NCI-H2081 (cell line): ENCODE data around the gene CTNNA3.

Experiments used
- DNase-seq, 2 experiments: peaks; one replicate each; lab custom pipeline; 2025; lab: John Stamatoyannopoulos, UW

The CTNNA3 gene

DNA sequence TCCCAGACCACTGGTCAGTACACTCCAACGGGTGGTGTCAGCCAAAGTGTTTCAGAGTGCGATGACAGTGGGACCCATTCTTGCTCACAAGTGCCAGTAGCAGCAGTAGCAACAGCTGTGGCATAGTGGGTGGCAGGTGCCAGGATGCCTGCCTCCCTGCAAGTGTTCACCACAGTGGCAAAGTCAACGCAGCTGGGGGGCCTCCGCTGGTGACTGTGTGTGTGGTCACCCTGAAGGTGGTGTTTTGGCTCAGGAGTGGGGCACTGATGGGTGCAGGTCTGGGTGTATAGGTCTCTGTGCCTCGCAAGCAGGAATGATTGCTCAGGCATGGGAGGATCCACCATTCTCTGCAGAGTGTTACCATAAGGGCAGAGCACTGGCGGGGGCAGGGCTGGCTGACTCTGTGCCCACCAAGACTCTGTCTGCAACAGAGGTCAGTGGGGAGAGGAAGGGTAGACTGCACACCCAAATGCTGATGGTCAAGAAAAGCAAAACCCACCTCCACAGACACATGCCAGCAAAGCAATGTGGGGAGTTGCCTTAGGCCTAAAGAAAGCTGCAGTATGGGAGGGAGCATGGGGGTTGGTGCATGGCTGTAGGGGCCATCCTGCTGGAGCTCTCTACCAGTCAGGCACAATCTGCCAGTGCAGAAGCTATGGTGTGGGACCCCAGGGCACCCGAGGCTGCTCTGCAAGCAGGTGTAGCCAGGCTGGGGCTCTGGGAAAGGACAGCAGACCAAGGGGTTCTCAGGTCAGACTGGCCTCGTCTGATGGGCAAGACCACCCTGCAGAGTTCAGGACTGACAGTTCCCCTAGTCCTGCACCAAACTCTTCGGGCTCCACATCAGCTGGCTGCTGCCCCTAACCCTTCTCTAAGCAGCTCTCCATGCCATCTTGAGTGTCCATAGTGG is 368.1 kb downstream of the CTNNA3 start:
- no peak for DNase-seq

DNA sequence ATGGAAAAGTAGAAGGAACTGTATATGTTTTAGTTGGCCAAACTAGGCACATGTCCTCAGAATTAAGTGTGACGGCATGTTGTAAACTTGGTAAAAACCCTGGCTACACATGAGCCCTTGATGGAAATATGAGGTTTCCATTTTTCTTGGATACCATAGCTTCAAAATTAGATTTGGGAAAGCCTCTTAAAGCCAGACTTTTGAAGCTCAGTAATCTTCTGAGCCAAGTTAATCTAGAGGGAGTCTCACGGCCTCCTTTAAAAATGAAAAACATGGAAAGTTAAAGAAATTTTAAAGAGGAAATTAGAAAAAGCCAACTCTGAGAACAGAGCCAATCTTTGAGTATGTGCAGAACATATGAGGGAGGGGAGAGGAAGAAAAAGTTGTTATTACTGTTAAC is 376.0 kb downstream of the CTNNA3 start:
- DNase-seq = no peak

DNA sequence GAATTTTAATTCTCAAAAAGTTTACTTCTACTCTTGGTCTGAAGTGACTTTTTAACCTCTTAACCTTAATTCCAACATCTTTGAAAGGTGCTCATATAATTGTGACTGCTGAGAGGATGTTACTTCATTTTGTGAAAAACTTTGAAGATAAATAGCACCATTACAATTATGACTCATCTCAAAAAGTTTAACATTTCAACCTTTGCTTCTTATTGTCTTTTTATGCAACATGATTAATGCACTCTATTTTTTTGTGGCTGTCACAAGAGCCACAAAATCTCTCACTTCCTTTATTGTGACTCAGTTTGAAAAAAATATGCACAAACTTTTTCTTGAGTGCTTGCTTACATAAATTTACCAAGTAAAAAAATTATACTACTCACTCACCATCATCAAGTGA is 387.1 kb downstream of the CTNNA3 start:
- no peak for DNase-seq

DNA sequence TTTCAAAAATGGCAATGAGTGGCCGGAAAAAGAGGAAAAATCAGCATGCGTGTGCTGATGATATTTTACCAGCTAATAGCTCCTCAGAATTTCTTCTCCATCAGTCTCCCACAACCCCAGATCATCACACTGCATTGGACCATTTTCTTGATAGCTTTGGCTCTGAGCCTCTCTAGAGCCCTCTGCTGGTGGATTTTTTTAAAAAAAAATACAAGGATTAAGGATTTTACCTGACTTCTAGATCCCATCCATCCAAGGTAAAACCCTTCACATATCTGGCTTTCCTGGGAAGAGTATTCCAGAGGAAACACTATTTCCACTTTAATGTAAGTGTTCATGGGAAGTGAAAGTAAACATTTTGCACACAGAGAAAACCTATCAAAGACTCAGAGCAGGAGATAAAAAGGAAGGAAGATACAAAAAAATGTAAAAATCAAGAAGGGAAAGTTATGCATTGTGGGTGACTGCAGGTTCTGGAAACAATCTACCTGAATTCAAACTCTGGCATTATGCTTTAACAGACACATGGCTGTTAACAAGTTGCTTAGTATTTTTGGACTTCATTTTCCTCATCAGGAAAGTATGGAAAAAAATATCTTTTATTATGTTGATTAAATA is 389.3 kb downstream of the CTNNA3 start:
- DNase-seq = peak in 1 of 2 experiments; percentile 13

DNA sequence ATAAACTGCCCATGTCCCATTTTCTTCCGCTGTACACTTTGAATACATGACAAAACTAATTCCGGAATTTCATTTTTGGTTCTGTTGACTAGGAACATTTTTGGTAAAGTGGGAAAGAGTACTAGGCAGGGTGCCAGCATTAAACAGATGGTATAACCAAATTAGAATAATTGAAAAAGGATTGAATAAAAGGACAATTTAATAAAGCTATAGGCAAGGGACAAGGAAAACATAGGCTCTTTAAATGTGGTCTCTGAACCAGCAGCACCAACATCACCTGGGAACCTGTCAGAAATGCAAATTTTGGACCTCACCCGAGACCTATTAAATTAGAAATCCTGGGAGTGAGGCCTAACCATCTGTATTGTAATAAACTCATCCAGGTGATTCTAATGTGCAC is 393.3 kb downstream of the CTNNA3 start:
- no peak for DNase-seq

DNA sequence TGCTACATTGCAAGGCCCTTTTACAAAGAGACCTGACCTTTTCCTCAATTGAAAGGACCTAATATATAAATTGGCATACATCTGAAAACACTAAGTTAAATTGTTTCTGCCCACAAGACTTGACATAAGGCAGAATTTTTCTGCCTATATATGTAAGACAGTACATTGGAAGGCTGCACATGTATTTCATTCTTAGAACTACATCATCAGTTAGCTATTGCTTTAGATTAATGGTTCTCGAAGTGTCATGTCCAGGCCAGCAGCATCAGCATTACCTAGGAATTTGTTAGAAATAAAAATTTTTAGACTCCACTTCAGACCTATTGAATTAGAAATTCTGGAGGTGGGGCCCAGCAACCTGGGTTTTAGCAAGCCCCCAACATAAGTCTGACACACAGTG is 396.2 kb downstream of the CTNNA3 start:
- DNase-seq = no peak

DNA sequence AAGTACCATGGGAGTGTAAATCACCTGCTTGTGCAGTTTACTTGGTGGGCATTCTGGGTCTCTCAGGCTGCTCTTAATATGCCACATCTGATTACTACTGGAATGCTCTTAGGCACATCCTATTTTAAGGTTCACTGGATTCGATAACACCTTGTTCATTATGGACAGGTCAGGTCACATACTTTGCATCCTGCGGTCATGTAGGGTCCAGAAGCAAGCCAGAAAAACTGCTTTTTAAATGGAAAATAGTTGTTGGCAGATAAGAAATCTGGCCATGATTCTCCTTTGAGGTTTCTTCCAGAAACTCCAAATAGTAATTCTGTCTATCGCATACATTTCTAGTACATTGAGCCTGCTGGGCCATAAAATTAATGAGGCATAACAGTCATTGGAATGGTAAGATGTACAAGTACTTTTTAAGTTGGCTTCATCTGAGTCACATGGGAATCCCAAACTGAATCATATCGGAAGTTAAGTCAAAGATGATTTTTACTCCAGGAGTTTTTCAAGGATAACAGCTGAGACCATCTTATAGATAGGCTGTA is 398.3 kb downstream of the CTNNA3 start:
- DNase-seq = no peak

DNA sequence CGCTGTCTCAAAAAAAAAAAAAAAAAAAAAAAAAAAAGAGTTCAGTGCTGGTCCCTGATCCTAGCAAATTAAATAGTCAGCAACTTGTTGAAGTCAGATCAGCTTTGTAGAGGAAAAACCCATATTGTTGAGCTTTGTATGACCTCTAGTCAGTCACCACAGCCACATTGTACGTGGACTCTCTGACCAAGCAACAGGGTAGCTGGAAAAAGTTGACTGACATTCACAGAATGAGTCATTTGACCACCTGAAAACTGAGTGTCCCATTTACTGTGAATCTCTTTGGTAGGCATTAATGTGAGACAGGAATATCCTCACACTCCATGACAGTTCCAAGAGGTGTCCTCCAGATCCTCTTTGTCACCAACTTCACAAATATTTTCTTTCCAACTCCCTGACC is 399.1 kb downstream of the CTNNA3 start:
- no peak for DNase-seq

DNA sequence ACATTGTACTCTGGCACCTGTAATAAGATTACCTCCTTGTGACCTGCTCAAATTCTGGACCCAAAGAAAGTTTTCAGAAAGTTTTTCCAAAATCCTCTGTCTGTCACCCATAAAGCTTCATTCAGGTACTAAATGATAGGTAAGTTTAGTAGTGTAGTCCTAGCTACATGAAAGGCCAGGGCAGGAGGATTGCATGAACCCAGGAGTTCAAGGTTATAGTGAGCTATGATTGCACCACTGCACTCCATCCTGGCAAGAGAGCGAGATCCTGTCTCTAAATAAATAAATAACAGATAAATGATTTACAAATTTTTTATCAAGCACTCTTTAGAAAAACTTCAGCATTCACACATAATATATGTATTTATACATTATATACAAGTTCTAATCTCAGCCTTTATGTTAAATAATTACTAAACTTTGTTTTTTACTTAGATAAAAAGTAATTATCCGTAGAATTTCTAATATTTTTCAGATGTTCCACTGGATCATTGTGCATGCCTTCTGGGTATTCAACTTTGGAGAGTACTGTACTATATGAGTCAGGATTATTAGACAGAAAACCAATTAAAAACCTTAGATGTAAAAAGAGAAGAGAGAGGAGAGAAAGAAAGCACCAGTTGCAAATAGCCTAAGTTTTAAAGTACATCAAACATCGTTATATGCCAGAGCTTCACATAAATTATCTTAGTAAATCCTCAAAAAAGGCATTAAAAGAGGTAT is 407.1 kb downstream of the CTNNA3 start:
- DNase-seq = no peak

DNA sequence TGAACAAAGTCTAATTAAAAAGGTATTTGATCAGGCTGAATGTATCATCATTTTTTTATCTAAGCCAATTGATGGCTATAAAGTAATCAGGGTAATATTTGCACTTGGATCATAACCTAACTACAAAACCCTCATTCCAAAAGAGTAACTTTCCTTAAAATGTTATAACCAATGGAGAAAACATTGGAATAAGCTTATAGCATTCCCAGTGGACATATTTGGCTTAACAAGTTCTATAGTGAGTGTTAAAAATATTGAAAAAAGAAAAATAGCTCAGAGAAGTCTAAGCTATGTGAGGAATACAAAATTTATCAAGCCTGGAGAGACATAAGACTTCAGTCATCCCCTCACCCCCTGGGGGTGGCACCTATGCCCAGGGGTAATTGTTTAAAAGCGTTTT is 411.4 kb downstream of the CTNNA3 start:
- no peak for DNase-seq

DNA sequence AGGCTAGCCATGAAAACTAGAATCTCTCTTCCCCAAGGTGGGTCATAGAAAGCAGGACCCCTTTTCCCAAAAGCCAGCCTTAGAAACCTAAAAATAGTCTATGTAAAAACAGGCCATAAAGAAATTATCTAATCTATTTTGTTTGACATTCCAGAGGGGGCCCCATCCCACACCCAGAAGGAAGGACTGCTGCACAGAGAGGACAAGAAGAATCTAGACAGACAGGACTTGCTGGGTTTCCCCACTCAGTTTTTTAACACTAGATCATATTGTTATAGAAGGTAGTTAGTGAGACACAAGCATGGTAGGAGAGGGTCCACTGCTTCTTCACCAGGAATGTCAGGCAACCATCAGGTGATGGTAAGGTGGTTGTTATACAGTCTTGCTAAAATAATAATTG is 413.1 kb downstream of the CTNNA3 start:
- no peak for DNase-seq

DNA sequence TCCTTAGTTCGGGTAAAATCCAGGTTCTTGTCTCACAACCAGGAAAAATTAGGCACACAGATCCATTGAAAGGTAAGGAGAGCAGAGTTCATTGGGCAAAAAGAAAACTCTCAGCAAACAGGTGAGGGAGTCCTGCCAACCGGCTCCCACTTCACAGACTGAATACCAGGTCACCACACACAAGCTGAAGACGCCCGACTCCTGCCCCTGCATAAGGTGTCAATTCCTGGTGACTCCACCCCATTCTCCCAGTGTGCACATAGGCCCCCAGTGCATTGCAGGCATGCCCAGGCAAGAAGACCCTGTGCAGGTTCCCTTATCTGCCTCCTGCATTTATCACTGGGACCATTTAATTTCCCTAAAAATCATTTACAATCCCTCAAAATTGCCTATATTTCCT is 415.6 kb downstream of the CTNNA3 start:
- no peak for DNase-seq

DNA sequence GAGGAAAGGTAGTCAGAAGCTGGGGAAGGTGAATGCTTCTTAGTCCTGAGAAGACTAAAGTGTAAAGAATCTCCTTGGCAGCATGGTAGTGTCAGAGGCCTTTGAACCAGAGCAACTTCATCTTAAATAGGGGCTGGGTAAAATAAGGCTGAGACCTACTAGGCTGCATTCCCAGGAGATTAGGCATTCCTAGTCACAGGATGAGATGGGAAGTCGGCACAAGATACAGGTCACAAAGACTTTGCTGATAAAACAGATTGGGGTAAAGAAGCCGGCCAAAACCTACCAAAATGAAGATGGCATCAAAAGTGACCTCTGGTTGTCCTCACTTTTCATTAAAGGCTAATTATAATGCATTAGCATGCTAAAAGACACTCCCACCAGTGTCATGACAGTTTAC is 418.6 kb downstream of the CTNNA3 start:
- DNase-seq = no peak

DNA sequence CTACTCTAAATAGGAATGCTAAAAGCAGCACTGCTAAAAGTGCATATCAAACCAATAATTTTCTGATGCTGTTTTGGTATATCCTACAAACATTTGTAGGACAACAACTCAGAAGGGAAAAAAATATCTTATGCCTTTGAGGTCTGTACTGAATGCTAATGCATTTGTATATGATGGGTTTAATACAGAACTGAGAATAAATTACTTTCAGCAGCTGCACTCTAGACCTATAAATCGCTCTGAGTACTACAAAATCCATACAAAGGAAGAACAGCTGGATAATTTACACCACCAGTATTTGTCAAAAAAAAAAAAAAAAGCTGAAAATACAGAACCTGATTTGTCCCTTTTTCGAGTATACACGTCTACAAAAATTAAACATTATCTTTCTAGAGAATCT is 426.2 kb downstream of the CTNNA3 start:
- DNase-seq = no peak

DNA sequence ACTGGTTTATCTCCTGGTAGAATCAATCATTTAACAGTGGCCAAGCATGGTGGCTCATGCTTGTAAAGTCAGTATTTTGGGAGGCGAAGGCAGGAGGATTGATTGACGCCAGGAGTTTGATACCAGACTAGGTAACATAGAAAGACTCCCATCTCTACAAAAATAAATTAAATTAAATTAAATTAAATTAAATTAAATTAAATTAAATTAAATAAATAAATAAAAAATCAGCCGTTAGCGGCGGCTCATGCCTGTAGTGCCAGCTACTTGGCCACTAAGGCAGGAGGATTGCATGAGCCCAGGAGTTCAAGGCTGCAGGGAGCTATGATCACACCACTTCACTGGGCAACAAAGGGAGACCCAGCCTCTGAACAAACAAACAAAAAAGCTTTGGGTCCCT is 427.8 kb downstream of the CTNNA3 start:
- DNase-seq = no peak

DNA sequence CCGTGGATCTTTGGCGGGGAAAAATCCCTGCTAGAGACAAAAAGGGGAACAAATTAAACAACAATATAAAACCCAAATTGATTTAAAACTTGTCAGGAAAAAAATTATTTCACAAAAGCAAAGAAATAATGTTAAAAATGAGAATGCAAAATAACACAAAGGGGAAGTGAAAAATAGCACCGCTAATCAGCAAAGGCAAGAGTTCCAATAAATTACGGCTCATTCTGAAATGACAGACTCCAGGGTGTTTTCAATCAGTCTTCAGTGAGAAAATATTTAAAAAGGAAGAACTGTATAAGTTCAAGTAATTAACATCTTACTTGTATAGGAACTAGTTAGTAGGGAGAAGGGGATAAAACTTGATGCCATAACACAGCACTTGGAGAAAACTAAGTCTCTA is 433.3 kb downstream of the CTNNA3 start:
- DNase-seq = no peak

DNA sequence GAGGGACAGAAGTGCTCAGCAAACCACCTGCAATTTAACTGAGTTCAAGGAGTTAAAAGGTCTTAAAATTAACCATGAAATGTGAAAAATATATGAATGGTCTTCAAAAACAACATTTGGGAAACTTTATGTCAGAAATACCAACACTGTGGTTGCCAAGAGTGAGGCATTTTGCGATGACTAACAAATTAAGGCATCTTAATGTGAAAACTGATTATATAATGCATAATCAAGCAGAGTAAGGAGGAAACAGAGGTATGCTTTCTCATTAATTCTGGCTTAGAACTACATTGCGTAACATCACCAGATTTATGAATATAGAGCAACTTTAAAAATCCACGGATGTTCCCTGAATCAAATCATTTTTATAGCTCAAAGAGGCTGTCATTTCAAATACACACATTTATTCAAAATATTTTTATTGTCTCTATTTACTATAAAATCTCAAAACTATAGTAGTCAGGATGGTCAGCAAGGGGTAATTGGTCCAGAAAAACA is 434.6 kb downstream of the CTNNA3 start:
- no peak for DNase-seq

DNA sequence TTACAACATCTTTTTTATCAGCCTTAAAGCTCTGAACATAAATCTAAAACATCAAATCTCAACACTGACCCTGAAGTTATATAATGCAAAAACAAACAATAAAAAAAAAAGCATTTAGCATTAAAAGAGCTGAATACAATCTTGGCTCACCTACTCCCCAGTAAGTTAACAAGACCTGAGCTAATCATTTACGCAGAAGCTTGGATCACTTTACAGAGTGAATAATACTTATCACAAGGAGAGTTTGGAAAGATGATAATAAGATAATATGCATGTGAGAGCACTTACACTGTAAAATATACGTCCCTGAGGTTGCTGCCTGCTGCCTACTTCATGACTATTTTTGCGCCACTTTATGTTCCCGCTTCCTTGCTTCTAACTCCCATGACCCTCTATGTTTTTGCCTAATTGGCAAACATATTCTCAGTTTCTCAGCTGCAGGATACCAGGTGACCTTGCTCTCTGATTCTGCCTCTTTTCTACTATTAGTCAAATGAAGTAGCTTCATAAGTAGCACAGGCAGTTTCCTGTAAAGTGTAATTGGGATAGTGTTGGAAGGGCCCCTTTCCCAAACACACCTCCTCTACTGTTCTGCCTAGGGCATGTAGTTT is 436.6 kb downstream of the CTNNA3 start:
- no peak for DNase-seq

DNA sequence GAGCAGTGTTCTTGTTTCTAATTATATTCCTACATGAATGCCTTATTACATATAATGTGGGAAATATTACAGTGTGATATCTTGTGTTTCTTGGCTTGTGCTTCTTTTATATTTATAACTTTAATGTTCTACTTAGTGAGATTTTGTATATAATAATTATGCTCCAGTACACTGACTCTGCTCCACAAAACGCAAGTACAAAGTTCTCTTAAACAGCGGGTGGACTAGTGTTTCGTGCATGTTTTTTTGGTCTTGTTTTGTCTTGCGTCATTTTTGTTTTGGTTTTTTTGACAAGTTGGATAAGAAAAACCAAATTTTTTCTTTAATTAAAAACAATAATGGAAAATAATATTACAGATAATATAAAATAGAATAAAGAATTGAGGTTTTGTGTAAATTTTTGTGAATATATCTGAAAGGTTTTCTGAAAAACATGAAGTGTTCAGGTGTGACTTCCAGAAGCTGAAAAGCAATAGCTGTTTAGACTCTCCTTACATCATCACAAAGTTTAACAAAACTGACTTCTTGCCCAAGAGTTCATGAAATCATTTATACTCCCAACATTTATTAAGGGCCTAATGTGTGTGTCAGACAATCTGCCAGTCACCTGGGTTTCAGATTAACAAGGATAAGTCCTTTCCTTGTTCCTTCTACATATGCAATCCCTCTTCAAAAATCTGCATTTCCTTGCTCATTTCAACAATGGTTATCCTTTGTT is 438.4 kb downstream of the CTNNA3 start:
- peak in 1 of 2 experiments; percentile 46 for DNase-seq

DNA sequence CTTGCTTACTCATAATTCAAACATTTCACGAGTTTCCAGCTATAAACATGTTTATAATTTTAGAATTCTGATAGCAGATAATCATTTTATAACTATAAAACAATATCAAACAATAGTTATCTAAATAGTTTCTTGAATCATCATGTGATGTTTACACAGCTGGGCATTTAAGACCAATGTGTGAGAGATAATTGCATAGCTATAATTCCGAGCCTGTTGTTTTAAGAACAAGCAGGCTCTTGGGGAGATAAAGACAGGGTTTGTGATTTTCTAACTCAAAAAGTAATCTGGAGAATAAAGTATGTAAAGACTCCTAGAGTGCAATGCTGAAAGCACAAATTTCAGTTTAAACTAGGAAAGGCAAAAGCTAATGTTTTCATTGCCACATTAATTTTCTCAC is 439.0 kb downstream of the CTNNA3 start:
- peak; percentile 37 to 78 for DNase-seq

DNA sequence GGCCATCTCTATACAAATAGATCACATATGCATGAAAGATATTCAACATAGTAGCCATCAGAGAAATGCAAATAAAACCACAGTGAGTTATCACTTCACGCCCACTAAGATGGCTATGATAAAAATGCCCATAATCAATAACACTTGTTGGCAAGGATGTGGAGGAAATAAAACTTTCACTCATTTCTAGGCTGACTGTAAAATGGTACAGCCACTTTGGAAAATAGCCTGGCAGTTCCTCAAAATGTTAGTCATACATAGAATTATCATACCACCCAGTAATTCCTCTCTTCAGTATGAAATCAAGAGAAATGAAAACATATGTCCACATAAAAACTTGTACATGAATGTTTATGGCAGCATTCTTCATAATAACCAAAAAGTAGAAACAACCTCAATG is 445.3 kb downstream of the CTNNA3 start:
- no peak for DNase-seq
